Adrenal gland (tissue), 12 donors: ENCODE measurements around the gene ADD1. TPM values are rescaled to one million over a fixed set of nuclear protein-coding genes. Genes with fewer than 3 reads are reported as not detected.
"Not testable (repeated sequence)": the region's sequence is repeated elsewhere in the genome, so short reads cannot be mapped to it uniquely, and the experiment has no call there.

Experiments
- DNase-seq, 7 donors: peaks; one replicate each; pipeline ENCODE4 v3.0.0-alpha.2; 2019 to 2020
- H3K27ac ChIP-seq, 5 donors: fragments of 200-600 bp; sonication (generic) in 4 of 5; 1 replicate in 3 of 5; 2 replicates in 2 of 5; pipeline versions ENCODE4 v1.5.1 to v1.8.0; 2016 to 2020; ENCODE audit warnings: mild to moderate bottlenecking in 1 of 5
- H3K27me3 ChIP-seq: fragments of 200-600 bp; 2 replicates; pipeline ENCODE4 v1.8.0; 2021
- H3K36me3 ChIP-seq, 2 donors: fragments of 200-600 bp; replicated peaks in 1 of 2; 1 replicate in 1 of 2; 2 replicates in 1 of 2; pipeline versions ENCODE4 v1.5.1 to v1.8.0; 2018 to 2022
- H3K4me1 ChIP-seq, 2 donors: fragments of 200-600 bp; replicated peaks in 1 of 2; 1 replicate in 1 of 2; 2 replicates in 1 of 2; pipeline versions ENCODE4 v1.5.1 to v1.8.0; 2018 to 2021
- H3K4me3 ChIP-seq, 4 donors: fragments of 200-600 bp; sonication (generic) in 3 of 4; one replicate each; pipeline ENCODE4 v1.5.1; 2016 to 2018
- H3K9me3 ChIP-seq, 3 donors: fragments of 200-600 bp; sonication (generic) in 1 of 3; replicated peaks in 1 of 3; 1 replicate in 2 of 3; 2 replicates in 1 of 3; pipeline versions ENCODE4 v1.5.1 to v1.8.0; 2016 to 2021
- POLR2A ChIP-seq, 2 donors: fragments of 450-650 bp; IDR thresholded peaks; one replicate each; pipeline ENCODE4 v1.6.1; 2017; ENCODE audit warnings: antibody characterized with exemption in 2 of 2, mild to moderate bottlenecking in 2 of 2, moderate library complexity in 1 of 2
- WGBS, 4 donors: extraction: QIAGEN DNeasy Blood & Tissue Kit in 2 of 4; methylation state at CpG; one replicate each; pipeline versions ENCODE4 v1.1.5 to v1.1.7; 2013 to 2017; 5-methylcytosine and 5-hydroxymethylcytosine counted together
- intact Hi-C, 2 donors: fragments of 100-400 bp; cut with DNase I; formaldehyde crosslinking; loops; one replicate each; pipeline versions ENCODE4 v1.14.1 to v1.15.0; 2022 to 2023
- polyA plus RNA-seq, 3 donors: library from polyadenylated mRNA; stranded (reverse); fragments of 200-250 nt in 2 of 3; fragments of 350-450 nt in 1 of 3; fragmentation: Illumina TruSeq in 1 of 3; extraction: RNeasy Lipid Tissue Mini Kit (QIAGEN cat#74804) in 1 of 3; gene quantifications; one replicate each; pipeline ENCODE4 v1.2.3, GENCODE V29; 2013 to 2014
- total RNA-seq, 9 donors: library from RNA; depleted of rRNA in 4 of 9; stranded (reverse); fragments of >200 nt in 4 of 9; fragments of 120-200 nt in 1 of 9; fragmentation: NEBNext Ultra II Directional in 1 of 9; extraction: Animal tissue kit (Norgen Biotek cat#: 25700) in 1 of 9; gene quantifications; one replicate each; pipeline versions ENCODE4 v1.1.0 to v1.2.4, GENCODE V29; 2013 to 2023
- TF ChIP-seq, protein P1 (sequence below), 6 experiments: fragments of 450-650 bp in 4 of 6; fragments of 200-600 bp in 2 of 6; sonication (generic) in 1 of 6; IDR thresholded peaks; 1 replicate in 5 of 6; 2 replicates in 1 of 6; pipeline versions ENCODE4 v1.5.1 to v1.8.0; 2016 to 2021; ENCODE audit warnings: antibody characterized with exemption in 6 of 6, mild to moderate bottlenecking in 2 of 6, moderate library complexity in 1 of 6
- donor health status: healthy with polysubstance abuse.
- donor health status: Bipolar disorder and iron deficiency.
- donor health status: DM: yes; HTN: yes; CAD: no.
- donor health status: DM: no; HTN: no; CAD: no.
- donor health status: DM: no; HTN: no; CAD: no.
- donor health status: DM: yes; HTN: yes; CAD: no.

The ADD1 gene
- total and polyA plus RNA-seq, 12 donors: 134 to 468 (median 241) TPM

DNA sequence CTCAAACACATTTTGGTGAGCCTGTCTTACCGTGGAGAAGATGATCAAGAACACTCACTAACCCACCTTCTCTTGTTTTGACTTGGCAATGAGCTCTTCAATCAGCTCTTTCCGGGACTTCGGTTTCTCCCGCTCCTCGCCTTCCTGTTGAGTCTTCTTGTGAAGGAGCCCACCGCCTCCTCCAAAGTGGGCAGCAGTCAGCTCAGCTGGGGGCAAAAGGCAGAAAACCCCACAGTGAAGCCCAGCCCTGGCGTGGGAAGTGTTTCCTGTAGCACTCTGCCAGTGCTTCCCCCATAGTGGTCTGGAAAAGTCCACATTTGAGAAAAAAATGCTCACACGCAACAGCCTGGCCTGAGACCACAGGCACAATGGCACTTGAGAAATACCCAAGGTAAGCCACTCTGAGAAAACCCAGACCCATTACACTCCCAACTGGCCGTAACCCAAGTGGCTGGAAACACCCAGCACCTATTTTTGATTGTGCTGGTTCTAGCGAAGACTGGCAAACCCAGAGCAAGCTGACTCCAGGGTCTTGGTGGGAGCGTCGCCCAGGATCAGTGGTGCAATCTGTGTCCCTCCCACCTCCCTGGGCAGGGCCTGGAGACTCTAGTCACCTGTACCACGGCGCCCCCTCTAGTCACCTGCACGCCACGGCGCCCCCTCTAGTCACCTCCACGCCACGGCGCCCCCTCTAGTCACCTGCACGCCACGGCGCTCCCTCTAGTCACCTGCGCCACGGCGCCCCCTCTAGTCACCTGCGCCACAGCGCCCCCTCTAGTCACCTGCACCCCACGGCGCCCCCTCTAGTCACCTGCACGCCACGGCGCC, 110.9 kb downstream of the ADD1 start:
- peaks cover 4 to 9% of the 10 kb centered on the region in 2 donors for H3K4me1 ChIP-seq
- DNase-seq: peak in 1 of 7 donors; percentile 41
- no peaks in the 10 kb centered on the region for H3K27me3 ChIP-seq
- H3K4me3 ChIP-seq: no peak overlapping the region
- intact Hi-C loops: no loop called here
- 85 to 95% (median 93%) methylated on average over 19 to 33 of the region's 33 CpGs for WGBS, 4 donors
- no peak overlapping the region for H3K27ac ChIP-seq
- no peaks in the 10 kb centered on the region for H3K9me3 ChIP-seq
- TF ChIP-seq POLR2A (IDR thresholded peaks at IDR 0.05): no peak
- TF ChIP-seq, protein P1, sequence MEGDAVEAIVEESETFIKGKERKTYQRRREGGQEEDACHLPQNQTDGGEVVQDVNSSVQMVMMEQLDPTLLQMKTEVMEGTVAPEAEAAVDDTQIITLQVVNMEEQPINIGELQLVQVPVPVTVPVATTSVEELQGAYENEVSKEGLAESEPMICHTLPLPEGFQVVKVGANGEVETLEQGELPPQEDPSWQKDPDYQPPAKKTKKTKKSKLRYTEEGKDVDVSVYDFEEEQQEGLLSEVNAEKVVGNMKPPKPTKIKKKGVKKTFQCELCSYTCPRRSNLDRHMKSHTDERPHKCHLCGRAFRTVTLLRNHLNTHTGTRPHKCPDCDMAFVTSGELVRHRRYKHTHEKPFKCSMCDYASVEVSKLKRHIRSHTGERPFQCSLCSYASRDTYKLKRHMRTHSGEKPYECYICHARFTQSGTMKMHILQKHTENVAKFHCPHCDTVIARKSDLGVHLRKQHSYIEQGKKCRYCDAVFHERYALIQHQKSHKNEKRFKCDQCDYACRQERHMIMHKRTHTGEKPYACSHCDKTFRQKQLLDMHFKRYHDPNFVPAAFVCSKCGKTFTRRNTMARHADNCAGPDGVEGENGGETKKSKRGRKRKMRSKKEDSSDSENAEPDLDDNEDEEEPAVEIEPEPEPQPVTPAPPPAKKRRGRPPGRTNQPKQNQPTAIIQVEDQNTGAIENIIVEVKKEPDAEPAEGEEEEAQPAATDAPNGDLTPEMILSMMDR (IDR thresholded peaks at IDR 0.05): no peak
- peaks cover 0 to 74% of the 10 kb centered on the region in 2 donors for H3K36me3 ChIP-seq

GRCh38 chr4:2955186-2956044, 111.8 kb downstream of the ADD1 start:
- intact Hi-C loops, DNase-seq, H3K4me1 ChIP-seq, H3K9me3 ChIP-seq, H3K27ac ChIP-seq, H3K27me3 ChIP-seq, H3K4me3 ChIP-seq: not testable (repeated sequence)
- H3K36me3 ChIP-seq: peaks cover 0 to 66% of the 10 kb centered on the region in 2 donors
- WGBS, 4 donors: 93 to 96% (median 94%) methylated on average over 12 to 43 of the region's 44 CpGs

DNA sequence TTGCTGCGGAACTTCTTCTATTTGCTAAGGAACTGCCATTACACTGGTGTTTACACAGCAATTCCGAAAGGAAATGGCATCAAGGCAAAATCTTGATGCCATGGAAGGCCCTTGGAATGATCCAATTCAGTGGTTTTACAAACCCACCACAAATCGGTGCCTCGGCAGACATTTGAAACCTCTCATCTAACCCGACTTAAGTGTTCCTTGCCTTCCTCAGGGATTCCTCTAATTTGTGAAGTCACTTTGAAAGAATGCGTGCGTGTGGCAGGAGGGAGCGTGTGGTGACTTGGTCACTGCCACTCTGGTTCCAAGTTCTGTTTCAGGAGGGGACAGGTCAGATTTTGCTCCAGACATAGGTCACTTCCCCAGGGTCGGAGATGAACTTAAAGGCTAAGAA, 114.8 kb downstream of the ADD1 start:
- intact Hi-C loops: no loop called here
- H3K9me3 ChIP-seq: no peaks in the 10 kb centered on the region
- H3K27ac ChIP-seq: peak overlapping the region in 1 of 5 donors; percentile 56
- peaks cover 18 to 21% of the 10 kb centered on the region in 2 donors for H3K4me1 ChIP-seq
- TF ChIP-seq, protein P1 (IDR thresholded peaks at IDR 0.05): no peak
- no peak for TF ChIP-seq POLR2A (IDR thresholded peaks at IDR 0.05)
- H3K27me3 ChIP-seq: no peaks in the 10 kb centered on the region
- H3K36me3 ChIP-seq: peaks cover 0 to 37% of the 10 kb centered on the region in 2 donors
- DNase-seq: no peak
- WGBS, 4 donors: 70 to 79% (median 75%) methylated on average over 9 of the region's 9 CpGs
- H3K4me3 ChIP-seq: no peak overlapping the region

- H3K9me3 ChIP-seq, H3K4me3 ChIP-seq, DNase-seq, H3K27me3 ChIP-seq, H3K27ac ChIP-seq, intact Hi-C loops: not testable (repeated sequence)
- H3K4me1 ChIP-seq: peaks cover 21 to 25% of the 10 kb centered on the region in 2 donors
- H3K36me3 ChIP-seq: peaks cover 0 to 22% of the 10 kb centered on the region in 2 donors
- 89 to 94% (median 91%) methylated on average over 4 of the region's 4 CpGs for WGBS, 4 donors
Measured at GRCh38 chr4:2960450-2960849, 116.8 kb downstream of the ADD1 start.

DNA sequence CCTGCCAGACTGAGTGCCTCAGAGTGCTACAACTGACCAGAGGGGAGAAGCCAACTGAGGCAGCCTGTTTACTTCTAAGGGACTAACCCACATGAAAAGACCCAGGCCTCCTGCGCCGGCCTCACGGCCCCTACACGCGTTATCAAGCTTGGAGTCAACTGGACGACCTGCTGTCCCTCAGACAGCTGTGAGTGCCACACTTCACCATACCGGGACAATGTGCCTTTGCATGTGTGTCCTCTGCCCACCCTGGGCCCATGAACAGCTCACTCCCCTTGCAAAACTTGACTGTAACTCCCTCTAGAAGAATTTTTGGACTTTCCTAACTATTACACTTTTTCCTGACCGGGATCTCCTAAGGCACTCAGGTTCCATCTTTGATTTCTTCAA, 117.8 kb downstream of the ADD1 start:
- Histone ChIP-seq H3K36me3 (peaks cover 0 to 13% of the 10 kb centered on the region in 2 donors), H3K9me3 (no peaks in the 10 kb centered on the region), H3K4me1 (peaks cover 21 to 25% of the 10 kb centered on the region in 2 donors), H3K4me3 (no peak overlapping the region), H3K27me3 (no peaks in the 10 kb centered on the region), H3K27ac (peak overlapping the region in 1 of 5 donors; percentile 89)
- 75 to 82% (median 78%) methylated on average over 8 of the region's 8 CpGs for WGBS, 4 donors
- TF ChIP-seq, protein P1 (IDR thresholded peaks at IDR 0.05): no peak
- no peak for TF ChIP-seq POLR2A (IDR thresholded peaks at IDR 0.05)
- no peak for DNase-seq
- intact Hi-C loops: no loop called here
